ENCODE data around the gene COL25A1. TPM values are rescaled to one million over a fixed set of nuclear protein-coding genes. Genes with fewer than 3 reads are reported as not detected.

Gene COL25A1
- total RNA-seq, 1 experiment from 2014 or later = not detected

DNA sequence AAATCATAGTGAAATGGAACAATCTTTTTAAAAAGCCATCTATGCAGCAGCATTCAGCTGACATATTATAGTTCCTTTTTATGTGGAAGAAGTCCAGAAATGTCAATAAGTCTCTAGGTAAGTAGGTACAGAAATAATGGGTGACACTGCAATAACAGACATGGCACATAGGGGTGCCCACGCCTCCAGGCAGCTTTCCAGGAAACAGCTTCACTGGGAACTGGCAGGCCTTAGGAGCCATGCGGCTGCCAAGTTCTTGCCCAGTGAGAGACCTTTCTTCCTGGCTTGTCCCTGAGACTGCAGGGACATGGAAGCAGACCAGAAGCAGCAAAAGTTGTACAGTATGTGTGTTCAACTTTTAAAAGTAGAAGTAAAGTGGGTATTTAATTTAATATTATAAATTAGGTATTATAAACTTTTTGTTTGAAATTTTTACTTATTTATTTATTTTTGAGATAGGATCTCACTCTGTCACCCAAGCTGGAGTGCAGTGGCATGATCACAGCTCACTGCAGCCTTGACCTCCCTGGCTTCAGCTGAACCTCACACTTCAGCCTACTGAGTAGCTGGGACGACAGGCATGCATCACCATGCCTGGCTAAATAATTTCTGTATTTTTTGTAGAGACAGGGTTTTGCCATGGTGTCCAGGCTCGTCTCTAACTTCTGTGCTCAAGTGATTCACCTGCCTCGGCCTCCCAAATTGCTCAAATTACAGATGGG, 527.5 kb downstream of the COL25A1 start:
- DNase-seq (ENCODE audit: low spot score) = peak; percentile 12

DNA sequence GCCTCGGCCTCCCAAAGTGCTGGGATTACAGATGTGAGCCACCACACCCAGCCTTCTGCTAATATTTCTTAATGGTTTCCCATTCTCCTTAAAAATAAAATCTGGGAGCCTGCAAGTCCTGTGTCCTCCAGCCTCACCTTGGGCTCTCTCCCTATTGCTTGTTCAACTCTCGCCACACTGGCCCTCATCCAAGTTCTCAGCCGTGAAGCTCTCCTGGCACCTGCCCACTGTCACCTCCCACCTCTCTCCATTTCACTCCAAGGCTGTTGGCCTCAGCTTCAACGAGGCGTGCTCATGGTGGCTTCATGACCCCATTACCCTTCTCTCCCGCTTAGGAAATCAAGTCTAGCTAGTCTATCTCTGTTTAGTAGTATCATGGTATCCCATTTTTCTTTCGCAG, 530.1 kb downstream of the COL25A1 start:
- no peak for DNase-seq (ENCODE audit: low spot score)

DNA sequence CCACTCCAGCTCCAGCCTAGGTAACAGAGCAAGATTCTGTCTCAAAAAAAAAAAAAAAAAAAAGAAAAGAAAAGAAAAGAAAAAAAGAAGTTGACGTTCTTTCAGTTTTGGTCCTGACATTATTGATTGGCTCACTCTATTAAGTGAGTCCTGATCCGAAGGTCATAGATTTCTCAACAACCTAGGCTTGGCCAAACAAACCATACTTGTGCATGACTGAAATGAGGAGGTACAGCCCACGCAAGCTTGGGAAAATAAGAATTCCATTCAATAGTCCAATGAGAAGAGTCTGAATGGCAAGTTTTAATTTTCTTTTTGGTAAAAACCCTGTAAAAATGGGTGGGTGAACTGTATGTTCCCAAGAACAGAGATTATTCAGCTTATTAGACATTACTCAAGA, 536.4 kb downstream of the COL25A1 start:
- DNase-seq (ENCODE audit: low spot score) = no peak

- no peak for DNase-seq (ENCODE audit: low spot score)
Observed at GRCh38 chr4:108763986-108764385, 538.5 kb downstream of the COL25A1 start.

DNA sequence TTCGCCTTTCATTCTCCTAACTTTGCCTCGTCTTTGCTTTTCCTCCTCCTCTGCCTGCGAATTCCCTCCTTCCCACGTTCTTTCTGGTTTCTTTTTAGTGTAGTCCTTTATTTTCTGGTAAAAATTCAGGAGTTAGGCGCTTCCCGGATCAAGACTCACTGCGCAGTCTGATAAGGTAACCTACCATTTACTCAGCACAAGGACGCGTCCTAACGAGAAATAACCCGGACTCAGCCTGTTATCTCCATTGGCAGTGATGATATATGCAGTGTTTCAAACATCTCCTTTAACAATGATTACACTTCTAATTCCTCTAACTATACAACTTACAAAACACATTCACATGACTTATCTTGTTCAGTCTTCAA, 539.2 kb downstream of the COL25A1 start:
- no peak for DNase-seq (ENCODE audit: low spot score)

- DNase-seq (ENCODE audit: low spot score) = no peak
Observed at GRCh38 chr4:108762559-108763225, 539.8 kb downstream of the COL25A1 start, which contains the start of gene ETNPPL. TSS of gene ETNPPL (minus strand) at chr4:108763053. CDS start at chr4:108762898, 155 bp downstream.

Other genes starting within 250 kb of the COL25A1 start
- 8.9 and 10.1 TPM in 2 replicates for gene SEC24B, start 131.2 kb upstream of the COL25A1 start, total RNA-seq (2014; rRNA removed; shearing (Covaris generic))